ENCODE measurements around the gene FSCN2. TPM values are rescaled to one million over a fixed set of nuclear protein-coding genes. Genes with fewer than 3 reads are reported as not detected.

Gene FSCN2
- total and polyA plus RNA-seq, 2 experiments from 2014 or later = 0.13 to 1.6 TPM

DNA sequence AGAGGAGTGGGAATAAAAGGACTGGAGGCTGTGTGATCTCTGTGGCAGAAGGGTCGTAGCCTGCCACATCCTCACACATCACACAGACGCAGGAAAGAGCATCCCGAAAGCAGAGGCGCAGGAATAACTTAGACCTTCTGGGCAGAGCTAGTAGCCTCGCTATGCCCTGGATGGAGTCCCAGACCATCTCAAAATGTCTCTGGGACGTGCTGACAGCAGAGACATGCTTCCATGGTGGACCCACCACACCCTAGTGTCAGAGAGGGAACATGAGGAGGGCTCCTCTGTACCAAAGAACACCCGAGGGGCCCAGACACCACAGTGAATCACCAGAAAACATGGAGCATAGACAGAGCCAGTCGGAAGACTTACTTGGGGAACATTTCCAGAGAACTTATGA lies 53.6 kb downstream of the FSCN2 start:
- Histone ChIP-seq H3K27me3 (ENCODE audit: insufficient read depth) (no peaks in the 10 kb centered on the region), H3K4me1 (ENCODE audit: insufficient read depth) (no peaks in the 10 kb centered on the region), H3K4me2 (no peak overlapping the region), H4K20me1 (replicated peaks; ENCODE audit: insufficient read depth) (peaks cover 23% of the 10 kb centered on the region; the same call in 1 of the 2 replicates), H2AFZ (no peak overlapping the region), H3K79me2 (replicated peaks; ENCODE audit: insufficient read depth) (peaks cover 5% of the 10 kb centered on the region; the same call in 1 of the 2 replicates), H3K9me2 (ENCODE audit: insufficient read depth) (no peaks in the 10 kb centered on the region), H3K4me3 (no peak overlapping the region), H3F3A (replicated peaks; ENCODE audit: low read depth) (no peaks in the 10 kb centered on the region), H3K27ac (ENCODE audit: low read depth) (no peak overlapping the region), H3K36me3 (ENCODE audit: insufficient read depth) (peaks cover 39% of the 10 kb centered on the region)
- no peak for ATAC-seq
- no peak for DNase-seq (ENCODE audit: low spot score)
- Mint-ChIP-seq H3K4me1 (no peaks in the 10 kb centered on the region; the same call in 2 of the 3 replicates), H3K27me3 (ENCODE audit: insufficient read depth, low read depth, poor library complexity) (peaks cover 7% of the 10 kb centered on the region), H3K4me3 (no peak overlapping the region), H3K36me3 (ENCODE audit: low read depth) (peaks cover 60% of the 10 kb centered on the region), H3K9me3 (no peaks in the 10 kb centered on the region; the same call in 2 of the 3 replicates), H3K27ac (no peak overlapping the region)
- TF ChIP-seq, protein P1, sequence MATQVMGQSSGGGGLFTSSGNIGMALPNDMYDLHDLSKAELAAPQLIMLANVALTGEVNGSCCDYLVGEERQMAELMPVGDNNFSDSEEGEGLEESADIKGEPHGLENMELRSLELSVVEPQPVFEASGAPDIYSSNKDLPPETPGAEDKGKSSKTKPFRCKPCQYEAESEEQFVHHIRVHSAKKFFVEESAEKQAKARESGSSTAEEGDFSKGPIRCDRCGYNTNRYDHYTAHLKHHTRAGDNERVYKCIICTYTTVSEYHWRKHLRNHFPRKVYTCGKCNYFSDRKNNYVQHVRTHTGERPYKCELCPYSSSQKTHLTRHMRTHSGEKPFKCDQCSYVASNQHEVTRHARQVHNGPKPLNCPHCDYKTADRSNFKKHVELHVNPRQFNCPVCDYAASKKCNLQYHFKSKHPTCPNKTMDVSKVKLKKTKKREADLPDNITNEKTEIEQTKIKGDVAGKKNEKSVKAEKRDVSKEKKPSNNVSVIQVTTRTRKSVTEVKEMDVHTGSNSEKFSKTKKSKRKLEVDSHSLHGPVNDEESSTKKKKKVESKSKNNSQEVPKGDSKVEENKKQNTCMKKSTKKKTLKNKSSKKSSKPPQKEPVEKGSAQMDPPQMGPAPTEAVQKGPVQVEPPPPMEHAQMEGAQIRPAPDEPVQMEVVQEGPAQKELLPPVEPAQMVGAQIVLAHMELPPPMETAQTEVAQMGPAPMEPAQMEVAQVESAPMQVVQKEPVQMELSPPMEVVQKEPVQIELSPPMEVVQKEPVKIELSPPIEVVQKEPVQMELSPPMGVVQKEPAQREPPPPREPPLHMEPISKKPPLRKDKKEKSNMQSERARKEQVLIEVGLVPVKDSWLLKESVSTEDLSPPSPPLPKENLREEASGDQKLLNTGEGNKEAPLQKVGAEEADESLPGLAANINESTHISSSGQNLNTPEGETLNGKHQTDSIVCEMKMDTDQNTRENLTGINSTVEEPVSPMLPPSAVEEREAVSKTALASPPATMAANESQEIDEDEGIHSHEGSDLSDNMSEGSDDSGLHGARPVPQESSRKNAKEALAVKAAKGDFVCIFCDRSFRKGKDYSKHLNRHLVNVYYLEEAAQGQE (IDR thresholded peaks at IDR 0.05; ENCODE audit: unreplicated experiment) = no peak
- TF ChIP-seq CREB1 (CRISPR knock-in tag; IDR thresholded peaks at IDR 0.05; ENCODE audit: low read depth) (no peak), JUNB (IDR thresholded peaks at IDR 0.05; ENCODE audit: unreplicated experiment) (no peak), STAT1 (IDR thresholded peaks at IDR 0.05; ENCODE audit: unreplicated experiment) (no peak), POLR2AphosphoS5 (IDR thresholded peaks at IDR 0.05; ENCODE audit: low read depth) (no peak), ZNF331 (CRISPR knock-in tag; IDR thresholded peaks at IDR 0.05; ENCODE audit: low read depth) (no peak), EZH2 (IDR thresholded peaks at IDR 0.05; ENCODE audit: low read depth, unreplicated experiment) (no peak), ZNF114 (CRISPR knock-in tag; IDR thresholded peaks at IDR 0.05) (no peak), EZH2phosphoT487 (IDR thresholded peaks at IDR 0.05; ENCODE audit: unreplicated experiment) (no peak), NANOG (IDR thresholded peaks at IDR 0.05; ENCODE audit: borderline replicate concordance) (no peak)
- TF ChIP-seq, protein P2, sequence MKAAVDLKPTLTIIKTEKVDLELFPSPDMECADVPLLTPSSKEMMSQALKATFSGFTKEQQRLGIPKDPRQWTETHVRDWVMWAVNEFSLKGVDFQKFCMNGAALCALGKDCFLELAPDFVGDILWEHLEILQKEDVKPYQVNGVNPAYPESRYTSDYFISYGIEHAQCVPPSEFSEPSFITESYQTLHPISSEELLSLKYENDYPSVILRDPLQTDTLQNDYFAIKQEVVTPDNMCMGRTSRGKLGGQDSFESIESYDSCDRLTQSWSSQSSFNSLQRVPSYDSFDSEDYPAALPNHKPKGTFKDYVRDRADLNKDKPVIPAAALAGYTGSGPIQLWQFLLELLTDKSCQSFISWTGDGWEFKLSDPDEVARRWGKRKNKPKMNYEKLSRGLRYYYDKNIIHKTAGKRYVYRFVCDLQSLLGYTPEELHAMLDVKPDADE (IDR thresholded peaks at IDR 0.05) = no peak
- TF ChIP-seq, protein P3, sequence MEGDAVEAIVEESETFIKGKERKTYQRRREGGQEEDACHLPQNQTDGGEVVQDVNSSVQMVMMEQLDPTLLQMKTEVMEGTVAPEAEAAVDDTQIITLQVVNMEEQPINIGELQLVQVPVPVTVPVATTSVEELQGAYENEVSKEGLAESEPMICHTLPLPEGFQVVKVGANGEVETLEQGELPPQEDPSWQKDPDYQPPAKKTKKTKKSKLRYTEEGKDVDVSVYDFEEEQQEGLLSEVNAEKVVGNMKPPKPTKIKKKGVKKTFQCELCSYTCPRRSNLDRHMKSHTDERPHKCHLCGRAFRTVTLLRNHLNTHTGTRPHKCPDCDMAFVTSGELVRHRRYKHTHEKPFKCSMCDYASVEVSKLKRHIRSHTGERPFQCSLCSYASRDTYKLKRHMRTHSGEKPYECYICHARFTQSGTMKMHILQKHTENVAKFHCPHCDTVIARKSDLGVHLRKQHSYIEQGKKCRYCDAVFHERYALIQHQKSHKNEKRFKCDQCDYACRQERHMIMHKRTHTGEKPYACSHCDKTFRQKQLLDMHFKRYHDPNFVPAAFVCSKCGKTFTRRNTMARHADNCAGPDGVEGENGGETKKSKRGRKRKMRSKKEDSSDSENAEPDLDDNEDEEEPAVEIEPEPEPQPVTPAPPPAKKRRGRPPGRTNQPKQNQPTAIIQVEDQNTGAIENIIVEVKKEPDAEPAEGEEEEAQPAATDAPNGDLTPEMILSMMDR (conservative IDR thresholded peaks at IDR 0.05; ENCODE audit: low read depth in 2 of 2) = no peak
- TF ChIP-seq, protein P4, sequence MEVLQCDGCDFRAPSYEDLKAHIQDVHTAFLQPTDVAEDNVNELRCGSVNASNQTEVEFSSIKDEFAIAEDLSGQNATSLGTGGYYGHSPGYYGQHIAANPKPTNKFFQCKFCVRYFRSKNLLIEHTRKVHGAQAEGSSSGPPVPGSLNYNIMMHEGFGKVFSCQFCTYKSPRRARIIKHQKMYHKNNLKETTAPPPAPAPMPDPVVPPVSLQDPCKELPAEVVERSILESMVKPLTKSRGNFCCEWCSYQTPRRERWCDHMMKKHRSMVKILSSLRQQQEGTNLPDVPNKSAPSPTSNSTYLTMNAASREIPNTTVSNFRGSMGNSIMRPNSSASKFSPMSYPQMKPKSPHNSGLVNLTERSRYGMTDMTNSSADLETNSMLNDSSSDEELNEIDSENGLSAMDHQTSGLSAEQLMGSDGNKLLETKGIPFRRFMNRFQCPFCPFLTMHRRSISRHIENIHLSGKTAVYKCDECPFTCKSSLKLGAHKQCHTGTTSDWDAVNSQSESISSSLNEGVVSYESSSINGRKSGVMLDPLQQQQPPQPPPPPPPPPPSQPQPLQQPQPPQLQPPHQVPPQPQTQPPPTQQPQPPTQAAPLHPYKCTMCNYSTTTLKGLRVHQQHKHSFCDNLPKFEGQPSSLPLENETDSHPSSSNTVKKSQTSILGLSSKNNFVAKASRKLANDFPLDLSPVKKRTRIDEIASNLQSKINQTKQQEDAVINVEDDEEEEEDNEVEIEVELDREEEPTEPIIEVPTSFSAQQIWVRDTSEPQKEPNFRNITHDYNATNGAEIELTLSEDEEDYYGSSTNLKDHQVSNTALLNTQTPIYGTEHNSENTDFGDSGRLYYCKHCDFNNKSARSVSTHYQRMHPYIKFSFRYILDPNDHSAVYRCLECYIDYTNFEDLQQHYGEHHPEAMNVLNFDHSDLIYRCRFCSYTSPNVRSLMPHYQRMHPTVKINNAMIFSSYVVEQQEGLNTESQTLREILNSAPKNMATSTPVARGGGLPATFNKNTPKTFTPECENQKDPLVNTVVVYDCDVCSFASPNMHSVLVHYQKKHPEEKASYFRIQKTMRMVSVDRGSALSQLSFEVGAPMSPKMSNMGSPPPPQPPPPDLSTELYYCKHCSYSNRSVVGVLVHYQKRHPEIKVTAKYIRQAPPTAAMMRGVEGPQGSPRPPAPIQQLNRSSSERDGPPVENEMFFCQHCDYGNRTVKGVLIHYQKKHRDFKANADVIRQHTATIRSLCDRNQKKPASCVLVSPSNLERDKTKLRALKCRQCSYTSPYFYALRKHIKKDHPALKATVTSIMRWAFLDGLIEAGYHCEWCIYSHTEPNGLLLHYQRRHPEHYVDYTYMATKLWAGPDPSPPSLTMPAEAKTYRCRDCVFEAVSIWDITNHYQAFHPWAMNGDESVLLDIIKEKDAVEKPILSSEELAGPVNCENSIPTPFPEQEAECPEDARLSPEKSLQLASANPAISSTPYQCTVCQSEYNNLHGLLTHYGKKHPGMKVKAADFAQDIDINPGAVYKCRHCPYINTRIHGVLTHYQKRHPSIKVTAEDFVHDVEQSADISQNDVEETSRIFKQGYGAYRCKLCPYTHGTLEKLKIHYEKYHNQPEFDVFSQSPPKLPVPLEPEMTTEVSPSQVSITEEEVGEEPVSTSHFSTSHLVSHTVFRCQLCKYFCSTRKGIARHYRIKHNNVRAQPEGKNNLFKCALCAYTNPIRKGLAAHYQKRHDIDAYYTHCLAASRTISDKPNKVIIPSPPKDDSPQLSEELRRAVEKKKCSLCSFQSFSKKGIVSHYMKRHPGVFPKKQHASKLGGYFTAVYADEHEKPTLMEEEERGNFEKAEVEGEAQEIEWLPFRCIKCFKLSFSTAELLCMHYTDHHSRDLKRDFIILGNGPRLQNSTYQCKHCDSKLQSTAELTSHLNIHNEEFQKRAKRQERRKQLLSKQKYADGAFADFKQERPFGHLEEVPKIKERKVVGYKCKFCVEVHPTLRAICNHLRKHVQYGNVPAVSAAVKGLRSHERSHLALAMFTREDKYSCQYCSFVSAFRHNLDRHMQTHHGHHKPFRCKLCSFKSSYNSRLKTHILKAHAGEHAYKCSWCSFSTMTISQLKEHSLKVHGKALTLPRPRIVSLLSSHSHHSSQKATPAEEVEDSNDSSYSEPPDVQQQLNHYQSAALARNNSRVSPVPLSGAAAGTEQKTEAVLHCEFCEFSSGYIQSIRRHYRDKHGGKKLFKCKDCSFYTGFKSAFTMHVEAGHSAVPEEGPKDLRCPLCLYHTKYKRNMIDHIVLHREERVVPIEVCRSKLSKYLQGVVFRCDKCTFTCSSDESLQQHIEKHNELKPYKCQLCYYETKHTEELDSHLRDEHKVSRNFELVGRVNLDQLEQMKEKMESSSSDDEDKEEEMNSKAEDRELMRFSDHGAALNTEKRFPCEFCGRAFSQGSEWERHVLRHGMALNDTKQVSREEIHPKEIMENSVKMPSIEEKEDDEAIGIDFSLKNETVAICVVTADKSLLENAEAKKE (CRISPR knock-in tag; IDR thresholded peaks at IDR 0.05) = no peak
